Body of pancreas (tissue), 4 donors: ENCODE data around the gene GPSM3.
A peak's percentile ranks its signal among the peaks of the same experiment; 100 is the strongest.

ENCODE experiments used
- POLR2A ChIP-seq, 3 donors: fragments of 450-650 bp; IDR thresholded peaks; one replicate each; pipeline ENCODE4 v1.6.1; 2016; ENCODE audit warnings: antibody characterized with exemption in 3 of 3, mild to moderate bottlenecking in 2 of 3
- TF ChIP-seq, protein P1 (sequence below), 7 experiments: fragments of 450-650 bp in 4 of 7; fragments of 200-600 bp in 3 of 7; sonication (generic) in 3 of 7; IDR thresholded peaks; one replicate each; pipeline ENCODE4 v1.5.1; 2016 to 2019; ENCODE audit warnings: antibody characterized with exemption in 7 of 7

DNA sequence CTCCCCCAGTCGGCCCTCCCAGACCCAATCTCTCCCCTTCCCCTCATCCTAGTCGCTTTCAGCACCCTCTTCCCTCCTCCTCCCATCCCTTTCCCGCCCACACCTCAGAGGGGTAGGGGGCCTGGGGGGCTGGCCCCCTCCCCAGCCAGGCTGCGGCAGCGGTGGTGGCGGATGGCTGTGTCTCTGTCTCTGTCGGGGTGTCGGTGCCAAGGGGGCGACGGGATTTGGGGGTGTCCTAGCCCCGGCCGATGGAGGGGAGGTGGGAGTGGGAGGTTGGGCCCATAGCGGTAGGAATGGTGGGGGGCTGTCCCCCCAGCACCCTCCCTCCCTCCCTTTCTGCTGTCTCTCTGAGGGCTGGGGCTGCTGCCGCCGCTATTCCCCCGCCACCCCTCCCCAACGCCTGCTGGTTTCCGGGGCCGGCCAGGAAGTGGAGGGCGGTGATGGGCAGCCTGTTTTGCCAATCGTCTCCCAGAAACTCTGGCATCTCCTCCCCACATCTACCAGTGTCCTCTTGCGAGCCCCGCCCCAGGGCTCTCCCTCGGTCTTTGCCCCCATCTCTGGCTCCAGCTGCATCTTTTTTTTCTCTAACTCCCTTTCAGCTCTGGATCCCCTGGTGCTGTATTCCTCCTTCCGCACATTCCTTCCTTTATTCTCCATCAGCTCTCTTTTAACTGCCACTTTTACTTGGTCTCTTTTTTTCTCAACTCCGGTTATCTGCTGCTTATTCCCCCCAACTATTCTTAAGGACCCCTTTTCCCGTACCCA, 16.6 kb downstream of the GPSM3 start, which contains the start of gene AGPAT1:
- TF ChIP-seq, protein P1, sequence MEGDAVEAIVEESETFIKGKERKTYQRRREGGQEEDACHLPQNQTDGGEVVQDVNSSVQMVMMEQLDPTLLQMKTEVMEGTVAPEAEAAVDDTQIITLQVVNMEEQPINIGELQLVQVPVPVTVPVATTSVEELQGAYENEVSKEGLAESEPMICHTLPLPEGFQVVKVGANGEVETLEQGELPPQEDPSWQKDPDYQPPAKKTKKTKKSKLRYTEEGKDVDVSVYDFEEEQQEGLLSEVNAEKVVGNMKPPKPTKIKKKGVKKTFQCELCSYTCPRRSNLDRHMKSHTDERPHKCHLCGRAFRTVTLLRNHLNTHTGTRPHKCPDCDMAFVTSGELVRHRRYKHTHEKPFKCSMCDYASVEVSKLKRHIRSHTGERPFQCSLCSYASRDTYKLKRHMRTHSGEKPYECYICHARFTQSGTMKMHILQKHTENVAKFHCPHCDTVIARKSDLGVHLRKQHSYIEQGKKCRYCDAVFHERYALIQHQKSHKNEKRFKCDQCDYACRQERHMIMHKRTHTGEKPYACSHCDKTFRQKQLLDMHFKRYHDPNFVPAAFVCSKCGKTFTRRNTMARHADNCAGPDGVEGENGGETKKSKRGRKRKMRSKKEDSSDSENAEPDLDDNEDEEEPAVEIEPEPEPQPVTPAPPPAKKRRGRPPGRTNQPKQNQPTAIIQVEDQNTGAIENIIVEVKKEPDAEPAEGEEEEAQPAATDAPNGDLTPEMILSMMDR (IDR thresholded peaks at IDR 0.05) = no peak
- TF ChIP-seq POLR2A (IDR thresholded peaks at IDR 0.05) = peak in 2 of 3 donors; percentile 49 to 73
